Body of pancreas (tissue), 4 donors: ENCODE results near the gene RAB9A. TPM values are rescaled to one million over a fixed set of nuclear protein-coding genes. Genes with fewer than 3 reads are reported as not detected.

Experiments
- ATAC-seq: fragments of 150-250 bp; one replicate; pipeline ENCODE4 v1.9.1; 2016
- DNase-seq, 4 donors: peaks; one replicate each; pipeline ENCODE4 v3.0.0-alpha.2; 2019
- H3K27ac ChIP-seq, 4 donors: fragments of 200-600 bp; sonication (generic); 1 replicate in 3 of 4; 2 replicates in 1 of 4; pipeline versions ENCODE4 v1.5.1 to v1.6.1; 2016 to 2019; ENCODE audit warnings: mild to moderate bottlenecking in 1 of 4, mixed read lengths in 1 of 4, moderate library complexity in 1 of 4
- H3K27me3 ChIP-seq, 2 donors: fragments of 200-600 bp; sonication (generic); one replicate each; pipeline ENCODE4 v1.6.0; 2016; ENCODE audit warnings: mild to moderate bottlenecking in 1 of 2
- H3K36me3 ChIP-seq, 2 donors: fragments of 200-600 bp; sonication (generic); replicated peaks in 1 of 2; 2 replicates each; pipeline ENCODE4 v1.5.1; 2016; ENCODE audit warnings: low read depth in 2 of 2; ENCODE audit not compliant: insufficient read depth in 1 of 2
- H3K4me1 ChIP-seq: fragments of 200-600 bp; sonication (generic); one replicate; pipeline ENCODE4 v1.6.0; 2016
- H3K4me3 ChIP-seq, 2 donors: fragments of 200-600 bp; sonication (generic); 1 replicate in 1 of 2; 2 replicates in 1 of 2; pipeline ENCODE4 v1.5.1; 2016 to 2019
- H3K9me3 ChIP-seq, 3 donors: fragments of 200-600 bp; sonication (generic); 1 replicate in 2 of 3; 2 replicates in 1 of 3; pipeline ENCODE4 v1.5.1; 2016
- POLR2A ChIP-seq, 3 donors: fragments of 450-650 bp; IDR thresholded peaks; one replicate each; pipeline ENCODE4 v1.6.1; 2016; ENCODE audit warnings: antibody characterized with exemption in 3 of 3, mild to moderate bottlenecking in 2 of 3
- WGBS, 2 donors: methylation state at CpG; one replicate each; pipeline ENCODE4 v1.1.5; 2017; 5-methylcytosine and 5-hydroxymethylcytosine counted together
- intact Hi-C: fragments of 100-400 bp; cut with DNase I; formaldehyde crosslinking; loops from one replicate; pipeline ENCODE4 v1.15.1; 2023
- total RNA-seq, 2 donors: library from RNA; depleted of rRNA; stranded (reverse); fragments of >200 nt; gene quantifications; one replicate each; pipeline ENCODE4 v1.1.0, GENCODE V29; 2016
- TF ChIP-seq, protein P1 (sequence below), 7 experiments: fragments of 450-650 bp in 4 of 7; fragments of 200-600 bp in 3 of 7; sonication (generic) in 3 of 7; IDR thresholded peaks; one replicate each; pipeline ENCODE4 v1.5.1; 2016 to 2019; ENCODE audit warnings: antibody characterized with exemption in 7 of 7

Gene RAB9A
- total RNA-seq, 2 donors from 2014 or later: 14.3 to 15.5 TPM

DNA sequence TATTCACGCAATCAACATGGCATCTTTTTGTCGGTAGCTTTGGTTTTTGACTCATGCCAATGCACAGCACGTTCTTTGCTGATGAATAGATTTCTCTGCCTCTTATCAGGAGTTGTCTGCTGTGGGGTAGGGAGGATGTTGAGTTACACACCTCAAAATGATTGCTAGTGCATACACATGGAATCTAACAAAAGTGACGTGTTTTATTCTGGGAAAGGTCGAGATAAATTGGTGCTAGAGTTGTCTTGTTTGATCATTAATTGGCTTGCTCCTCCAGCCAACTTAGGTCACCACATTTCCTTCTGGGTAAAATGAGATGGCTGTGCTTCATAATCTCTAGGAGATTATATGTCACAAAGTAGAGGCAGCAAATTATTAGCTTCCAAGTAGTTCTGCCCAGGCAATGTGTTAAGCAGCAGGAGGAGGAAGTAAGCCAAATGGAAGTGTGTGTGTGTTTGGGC is 3.9 kb downstream of the RAB9A start:
- DNase-seq: no peak
- no peaks in the 10 kb centered on the region for H3K27me3 ChIP-seq
- TF ChIP-seq POLR2A (IDR thresholded peaks at IDR 0.05): no peak
- TF ChIP-seq, protein P1, sequence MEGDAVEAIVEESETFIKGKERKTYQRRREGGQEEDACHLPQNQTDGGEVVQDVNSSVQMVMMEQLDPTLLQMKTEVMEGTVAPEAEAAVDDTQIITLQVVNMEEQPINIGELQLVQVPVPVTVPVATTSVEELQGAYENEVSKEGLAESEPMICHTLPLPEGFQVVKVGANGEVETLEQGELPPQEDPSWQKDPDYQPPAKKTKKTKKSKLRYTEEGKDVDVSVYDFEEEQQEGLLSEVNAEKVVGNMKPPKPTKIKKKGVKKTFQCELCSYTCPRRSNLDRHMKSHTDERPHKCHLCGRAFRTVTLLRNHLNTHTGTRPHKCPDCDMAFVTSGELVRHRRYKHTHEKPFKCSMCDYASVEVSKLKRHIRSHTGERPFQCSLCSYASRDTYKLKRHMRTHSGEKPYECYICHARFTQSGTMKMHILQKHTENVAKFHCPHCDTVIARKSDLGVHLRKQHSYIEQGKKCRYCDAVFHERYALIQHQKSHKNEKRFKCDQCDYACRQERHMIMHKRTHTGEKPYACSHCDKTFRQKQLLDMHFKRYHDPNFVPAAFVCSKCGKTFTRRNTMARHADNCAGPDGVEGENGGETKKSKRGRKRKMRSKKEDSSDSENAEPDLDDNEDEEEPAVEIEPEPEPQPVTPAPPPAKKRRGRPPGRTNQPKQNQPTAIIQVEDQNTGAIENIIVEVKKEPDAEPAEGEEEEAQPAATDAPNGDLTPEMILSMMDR (IDR thresholded peaks at IDR 0.05): no peak
- no peak overlapping the region for H3K4me3 ChIP-seq
- H3K36me3 ChIP-seq: no peaks in the 10 kb centered on the region
- no peaks in the 10 kb centered on the region for H3K9me3 ChIP-seq
- intact Hi-C loops: no loop called here
- H3K27ac ChIP-seq: peak overlapping the region in 3 of 4 donors; percentile 58 to 99 (median 66)
- WGBS, 2 donors: 13 to 15% methylated on average over 4 to 5 of the region's 5 CpGs
- no peak for ATAC-seq
- H3K4me1 ChIP-seq: peaks cover 48% of the 10 kb centered on the region

DNA sequence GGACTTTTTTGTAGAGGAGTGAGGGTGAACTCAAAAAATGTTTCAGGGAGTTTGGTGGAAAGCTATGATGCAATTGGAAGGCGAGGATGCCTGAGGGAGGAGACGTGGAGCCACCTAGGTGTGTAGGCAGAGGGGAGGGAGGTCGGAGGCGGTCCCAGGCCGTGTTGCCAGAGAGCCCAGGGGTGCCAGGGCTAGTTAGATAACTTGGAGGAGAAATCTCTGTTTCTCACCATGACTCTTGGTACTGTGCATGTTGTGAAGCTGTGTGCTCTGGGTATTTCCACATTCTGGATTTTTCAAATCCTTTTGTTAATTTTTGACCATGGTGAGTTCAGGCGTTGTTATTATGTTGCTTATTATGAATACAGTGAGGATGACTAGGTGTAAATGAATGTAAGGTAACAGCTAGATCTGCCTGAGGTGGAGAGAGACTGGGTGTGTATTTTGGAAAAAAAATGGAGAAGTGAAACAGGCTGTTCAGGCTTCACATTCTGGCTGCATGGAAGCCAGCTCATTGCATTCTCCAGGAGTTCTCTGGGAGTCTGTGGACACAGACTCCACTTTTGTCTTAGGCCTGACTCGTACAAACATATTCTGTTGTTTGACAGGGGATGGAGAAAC is 4.5 kb downstream of the RAB9A start:
- intact Hi-C loops: no loop called here
- ATAC-seq (peak; percentile 13), DNase-seq (peak; percentile 30 to 45 (median 36))
- no peak overlapping the region for H3K4me3 ChIP-seq
- H3K36me3 ChIP-seq: no peaks in the 10 kb centered on the region
- peak overlapping the region in 3 of 4 donors; percentile 58 to 99 (median 66) for H3K27ac ChIP-seq
- TF ChIP-seq, protein P1 (IDR thresholded peaks at IDR 0.05): no peak
- TF ChIP-seq POLR2A (IDR thresholded peaks at IDR 0.05): no peak
- no peaks in the 10 kb centered on the region for H3K9me3 ChIP-seq
- whole genome bisulfite sequencing, 2 donors: 21 to 33% methylated on average over 7 of the region's 7 CpGs
- H3K4me1 ChIP-seq: peaks cover 51% of the 10 kb centered on the region
- no peaks in the 10 kb centered on the region for H3K27me3 ChIP-seq

DNA sequence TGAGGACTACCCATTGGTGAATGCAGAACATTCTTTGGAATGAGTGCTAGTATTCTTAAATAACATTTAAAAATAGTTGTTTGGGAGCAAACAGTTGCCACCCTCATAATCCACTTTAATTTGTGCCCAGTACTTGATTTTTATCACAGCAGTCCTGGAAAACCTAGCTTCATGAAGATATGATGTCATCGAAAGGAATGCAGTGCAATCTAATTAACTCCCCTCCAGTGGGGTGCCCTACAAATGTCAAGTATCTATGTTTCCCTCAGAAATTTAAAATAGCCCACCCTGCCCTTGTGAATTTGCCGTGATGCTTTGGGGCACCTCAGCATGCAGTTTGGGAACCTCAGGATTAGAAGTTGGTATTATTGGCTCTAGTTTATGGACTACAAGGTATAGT is 5.4 kb downstream of the RAB9A start:
- ATAC-seq: no peak

DNA sequence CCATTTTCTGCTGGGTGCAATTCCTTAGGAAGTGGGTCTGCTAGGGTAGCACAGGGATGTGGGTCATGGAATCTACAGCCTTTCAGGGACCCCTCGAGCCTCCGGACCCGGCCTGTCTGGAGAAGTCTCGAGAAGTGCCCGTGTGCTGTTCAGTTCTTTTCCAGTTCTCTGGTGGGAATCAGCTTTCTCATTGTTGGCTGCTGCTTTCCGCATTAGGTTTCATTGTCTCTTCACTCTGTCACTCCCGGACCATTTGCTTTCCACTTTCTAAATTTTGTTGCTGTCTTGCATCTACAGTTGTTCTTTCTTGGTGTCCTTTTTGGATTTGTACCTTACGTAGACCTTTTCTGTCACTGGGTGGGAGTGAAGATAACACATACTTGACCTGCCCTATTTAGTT is 6.1 kb downstream of the RAB9A start:
- Histone ChIP-seq H3K9me3 (no peaks in the 10 kb centered on the region), H3K27ac (peak overlapping the region in 1 of 4 donors; percentile 25), H3K36me3 (no peaks in the 10 kb centered on the region), H3K27me3 (no peaks in the 10 kb centered on the region), H3K4me3 (no peak overlapping the region), H3K4me1 (peaks cover 64% of the 10 kb centered on the region)
- DNase-seq (no peak), ATAC-seq (no peak)
- intact Hi-C loops: no loop called here
- TF ChIP-seq, protein P1 (IDR thresholded peaks at IDR 0.05): no peak
- TF ChIP-seq POLR2A (IDR thresholded peaks at IDR 0.05): no peak
- 40 to 58% methylated on average over 6 to 8 of the region's 8 CpGs for WGBS, 2 donors

More for the DNA sequence above, 5.4 kb downstream of the RAB9A start:
- no peaks in the 10 kb centered on the region for H3K9me3 ChIP-seq
- DNase-seq: no peak
- intact Hi-C loops: no loop called here
- no peak overlapping the region for H3K4me3 ChIP-seq
- peaks cover 60% of the 10 kb centered on the region for H3K4me1 ChIP-seq
- WGBS, 2 donors: 58 to 65% methylated on average over 1 to 2 of the region's 2 CpGs
- no peaks in the 10 kb centered on the region for H3K27me3 ChIP-seq
- TF ChIP-seq, protein P1 (IDR thresholded peaks at IDR 0.05): no peak
- no peak for TF ChIP-seq POLR2A (IDR thresholded peaks at IDR 0.05)
- H3K36me3 ChIP-seq: no peaks in the 10 kb centered on the region
- H3K27ac ChIP-seq: peak overlapping the region in 1 of 4 donors; percentile 99

DNA sequence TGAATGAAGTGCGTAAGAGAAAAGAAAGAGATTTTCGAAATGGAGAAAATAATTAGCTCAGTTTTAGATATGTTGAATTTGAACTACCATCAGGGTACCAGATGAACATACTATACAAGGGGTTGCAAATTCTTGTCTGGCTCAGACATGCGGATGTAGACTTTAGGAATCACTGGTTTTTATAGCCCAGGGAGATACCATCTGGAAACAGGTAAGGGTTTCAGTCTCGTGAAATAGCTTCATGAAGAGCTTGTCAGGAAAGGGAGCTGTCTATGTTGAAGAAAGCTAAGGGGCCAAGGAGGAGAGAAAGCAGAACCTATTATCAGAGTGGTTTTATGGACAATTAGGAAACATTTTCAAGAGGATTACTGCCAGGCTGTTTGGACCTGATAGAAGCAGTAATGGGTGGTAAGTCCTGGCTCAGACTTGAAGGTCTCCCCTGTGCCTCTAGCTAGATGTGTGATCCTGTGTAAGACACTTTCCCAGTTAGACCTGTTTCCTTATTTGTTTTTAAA is 6.7 kb downstream of the RAB9A start:
- Histone ChIP-seq H3K36me3 (no peaks in the 10 kb centered on the region), H3K27ac (peak overlapping the region in 1 of 4 donors; percentile 25), H3K4me1 (peaks cover 71% of the 10 kb centered on the region), H3K4me3 (no peak overlapping the region), H3K27me3 (no peaks in the 10 kb centered on the region), H3K9me3 (no peaks in the 10 kb centered on the region)
- no peak for TF ChIP-seq POLR2A (IDR thresholded peaks at IDR 0.05)
- TF ChIP-seq, protein P1 (IDR thresholded peaks at IDR 0.05): no peak
- ATAC-seq (no peak), DNase-seq (no peak)
- intact Hi-C loops: no loop called here
- 73 to 82% methylated on average over 4 of the region's 4 CpGs for WGBS, 2 donors
